Body of pancreas (tissue), 4 donors: ENCODE results near the gene PRKAG2.

ENCODE experiments used
- POLR2A ChIP-seq, 3 donors: fragments of 450-650 bp; IDR thresholded peaks; one replicate each; pipeline ENCODE4 v1.6.1; 2016; ENCODE audit warnings: antibody characterized with exemption in 3 of 3, mild to moderate bottlenecking in 2 of 3
- TF ChIP-seq, protein P1 (sequence below), 7 experiments: fragments of 450-650 bp in 4 of 7; fragments of 200-600 bp in 3 of 7; sonication (generic) in 3 of 7; IDR thresholded peaks; one replicate each; pipeline ENCODE4 v1.5.1; 2016 to 2019; ENCODE audit warnings: antibody characterized with exemption in 7 of 7

DNA sequence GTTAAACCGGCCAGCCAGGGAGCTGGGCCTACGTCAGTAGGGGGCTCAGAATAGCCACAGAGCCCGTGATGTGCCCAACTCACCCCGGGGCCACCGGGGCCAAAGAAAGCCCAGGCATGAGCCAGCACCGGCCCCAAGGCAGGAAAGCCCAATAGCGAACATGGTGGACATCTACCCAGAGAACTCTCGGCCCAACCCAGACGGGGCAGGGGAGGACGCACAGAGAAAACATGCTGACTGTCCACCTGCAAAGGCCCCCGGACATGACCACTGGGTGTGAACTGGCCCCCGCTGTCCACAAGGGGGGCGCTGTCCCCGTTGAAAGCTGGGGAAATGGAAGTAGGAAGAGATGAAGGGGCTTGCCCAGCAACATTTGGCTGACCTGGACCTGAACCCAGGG, 169.2 kb downstream of the PRKAG2 start:
- TF ChIP-seq, protein P1, sequence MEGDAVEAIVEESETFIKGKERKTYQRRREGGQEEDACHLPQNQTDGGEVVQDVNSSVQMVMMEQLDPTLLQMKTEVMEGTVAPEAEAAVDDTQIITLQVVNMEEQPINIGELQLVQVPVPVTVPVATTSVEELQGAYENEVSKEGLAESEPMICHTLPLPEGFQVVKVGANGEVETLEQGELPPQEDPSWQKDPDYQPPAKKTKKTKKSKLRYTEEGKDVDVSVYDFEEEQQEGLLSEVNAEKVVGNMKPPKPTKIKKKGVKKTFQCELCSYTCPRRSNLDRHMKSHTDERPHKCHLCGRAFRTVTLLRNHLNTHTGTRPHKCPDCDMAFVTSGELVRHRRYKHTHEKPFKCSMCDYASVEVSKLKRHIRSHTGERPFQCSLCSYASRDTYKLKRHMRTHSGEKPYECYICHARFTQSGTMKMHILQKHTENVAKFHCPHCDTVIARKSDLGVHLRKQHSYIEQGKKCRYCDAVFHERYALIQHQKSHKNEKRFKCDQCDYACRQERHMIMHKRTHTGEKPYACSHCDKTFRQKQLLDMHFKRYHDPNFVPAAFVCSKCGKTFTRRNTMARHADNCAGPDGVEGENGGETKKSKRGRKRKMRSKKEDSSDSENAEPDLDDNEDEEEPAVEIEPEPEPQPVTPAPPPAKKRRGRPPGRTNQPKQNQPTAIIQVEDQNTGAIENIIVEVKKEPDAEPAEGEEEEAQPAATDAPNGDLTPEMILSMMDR (IDR thresholded peaks at IDR 0.05): no peak
- no peak for TF ChIP-seq POLR2A (IDR thresholded peaks at IDR 0.05)
